H1 (cell line): ENCODE data around the gene GADL1. TPM values are rescaled to one million over a fixed set of nuclear protein-coding genes. Genes with fewer than 3 reads are reported as not detected.

Source experiments
- CTCF ChIA-PET: fragments of 300-600 bp; sonication (Branson Sonifier 250); formaldehyde crosslinking; loops from one replicate; lab custom pipeline; 2021; ENCODE audit not compliant: partially characterized antibody; lab: Charles Lee
- POLR2A ChIA-PET: fragments of 300-600 bp; sonication (Branson Sonifier 250); formaldehyde crosslinking; loops from one replicate; lab custom pipeline; 2021; ENCODE audit warnings: inconsistent platforms; ENCODE audit not compliant: partially characterized antibody; lab: Charles Lee
- DNase-seq, 2 experiments: peaks; one replicate each; pipeline versions ENCODE4 v3.0.0 to v3.0.0-alpha.2; 2010 to 2022; ENCODE audit warnings: low spot score in 2 of 2, low read depth in 1 of 2, mixed read lengths in 1 of 2
- FAIRE-seq: peaks from 2 replicates; lab custom pipeline; 2011; peaks lifted over from hg19 to GRCh38; lab: Jason Lieb, UNC
- H2AFZ ChIP-seq: 2 replicates; pipeline ENCODE4 v1.8.1; 2012; ENCODE audit warnings: low read length, inconsistent platforms
- H2AK5ac ChIP-seq: 2 replicates; pipeline ENCODE4 v1.6.1; 2013; ENCODE audit warnings: low read depth, low read length
- H2BK120ac ChIP-seq: replicated peaks from 2 replicates; pipeline ENCODE3; 2013; ENCODE audit warnings: low read depth, low read length, inconsistent platforms
- H2BK12ac ChIP-seq: 2 replicates; pipeline ENCODE4 v1.6.1; 2013; ENCODE audit warnings: low read depth, low read length
- H2BK15ac ChIP-seq: 2 replicates; pipeline ENCODE4 v1.6.1; 2013; ENCODE audit warnings: low read length
- H2BK20ac ChIP-seq: 2 replicates; pipeline ENCODE4 v1.6.1; 2013; ENCODE audit warnings: low read length
- H2BK5ac ChIP-seq: 2 replicates; pipeline ENCODE4 v1.6.1; 2013; ENCODE audit warnings: low read depth, low read length
- H3K14ac ChIP-seq: 2 replicates; pipeline ENCODE4 v1.6.1; 2013; ENCODE audit warnings: inconsistent platforms; ENCODE audit not compliant: insufficient read length
- H3K18ac ChIP-seq: 2 replicates; pipeline ENCODE4 v1.6.1; 2013; ENCODE audit warnings: low read length; ENCODE audit errors: extremely low read depth
- H3K23ac ChIP-seq: 2 replicates; pipeline ENCODE4 v1.6.1; 2013; ENCODE audit warnings: inconsistent platforms; ENCODE audit not compliant: insufficient read length
- H3K23me2 ChIP-seq: 2 replicates; pipeline ENCODE4 v1.6.1; 2013; ENCODE audit warnings: low read depth, low read length
- H3K27ac ChIP-seq: 2 replicates; pipeline ENCODE4 v1.6.1; 2011; ENCODE audit warnings: low read depth, low read length, inconsistent platforms
- H3K27me3 ChIP-seq, 4 experiments: replicated peaks in 1 of 4; 1 replicate in 1 of 4; 2 replicates in 3 of 4; pipeline versions ENCODE4 v1.6.1 to v1.8.1; 2011 to 2013; ENCODE audit warnings: low read length in 3 of 4, mild to moderate bottlenecking in 3 of 4, inconsistent platforms in 2 of 4, mixed read lengths in 2 of 4, moderate library complexity in 1 of 4; ENCODE audit not compliant: control insufficient read depth in 3 of 4, insufficient read depth in 3 of 4; ENCODE audit errors: extremely low read depth in 1 of 4
- H3K36me3 ChIP-seq, 4 experiments: 2 replicates each; pipeline versions ENCODE4 v1.6.1 to v1.8.1; 2011 to 2013; ENCODE audit warnings: mild to moderate bottlenecking in 4 of 4, low read length in 3 of 4, moderate library complexity in 2 of 4, control low read depth in 1 of 4, inconsistent platforms in 1 of 4; ENCODE audit not compliant: insufficient read depth in 4 of 4, control insufficient read depth in 2 of 4
- H3K4ac ChIP-seq: replicated peaks from 2 replicates; pipeline ENCODE3; 2013; ENCODE audit warnings: low read length, low read depth, mixed read lengths, inconsistent platforms; ENCODE audit not compliant: insufficient read length
- H3K4me1 ChIP-seq, 4 experiments: replicated peaks in 1 of 4; 1 replicate in 1 of 4; 2 replicates in 3 of 4; pipeline versions ENCODE4 v1.6.1 to v1.8.1; 2011 to 2013; ENCODE audit warnings: low read length in 3 of 4, inconsistent platforms in 2 of 4, mixed read lengths in 1 of 4; ENCODE audit not compliant: insufficient read depth in 4 of 4, control insufficient read depth in 3 of 4
- H3K4me2 ChIP-seq, 2 experiments: 2 replicates each; pipeline versions ENCODE4 v1.6.1 to v1.8.1; 2011 to 2013; ENCODE audit warnings: low read depth in 2 of 2, low read length in 2 of 2, control low read depth in 1 of 2, inconsistent platforms in 1 of 2, mild to moderate bottlenecking in 1 of 2; ENCODE audit not compliant: insufficient read depth in 1 of 2
- H3K4me3 ChIP-seq, 4 experiments: fragments of 200-600, 300-600 bp in 1 of 4; sonication (generic), shearing (Covaris generic), sonication (Bioruptor Twin) in 1 of 4; 2 replicates each; pipeline versions ENCODE4 v1.5.1 to v1.8.1; 2011 to 2016; ENCODE audit warnings: low read length in 4 of 4, low read depth in 3 of 4, control low read depth in 2 of 4, inconsistent platforms in 2 of 4, mild to moderate bottlenecking in 2 of 4, mixed read lengths in 1 of 4, moderate library complexity in 1 of 4; ENCODE audit not compliant: insufficient read depth in 2 of 4; ENCODE audit errors: extremely low read depth in 1 of 4
- H3K56ac ChIP-seq: replicated peaks from 2 replicates; pipeline ENCODE3; 2013; ENCODE audit warnings: low read depth, mild to moderate bottlenecking, mixed read lengths, low read length, inconsistent platforms; ENCODE audit not compliant: insufficient read length
- H3K79me1 ChIP-seq: 2 replicates; pipeline ENCODE4 v1.6.1; 2013; ENCODE audit warnings: low read depth, low read length, control low read depth
- H3K79me2 ChIP-seq, 2 experiments: 2 replicates each; pipeline versions ENCODE4 v1.6.1 to v1.8.1; 2012 to 2013; ENCODE audit warnings: low read length in 2 of 2, mild to moderate bottlenecking in 2 of 2, inconsistent platforms in 1 of 2; ENCODE audit not compliant: insufficient read depth in 2 of 2, control insufficient read depth in 1 of 2
- H3K9ac ChIP-seq, 4 experiments: replicated peaks in 1 of 4; 1 replicate in 1 of 4; 2 replicates in 3 of 4; pipeline versions ENCODE4 v1.6.1 to v1.8.1; 2011 to 2013; ENCODE audit warnings: low read depth in 3 of 4, low read length in 3 of 4, control low read depth in 2 of 4, mild to moderate bottlenecking in 2 of 4, moderate library complexity in 2 of 4, inconsistent platforms in 1 of 4; ENCODE audit errors: extremely low read depth in 1 of 4
- H3K9me3 ChIP-seq, 2 experiments: 2 replicates each; pipeline versions ENCODE4 v1.6.1 to v1.8.1; 2012 to 2013; ENCODE audit warnings: mild to moderate bottlenecking in 2 of 2, moderate library complexity in 2 of 2, control low read depth in 1 of 2, inconsistent platforms in 1 of 2, low read depth in 1 of 2, low read length in 1 of 2, mixed read lengths in 1 of 2; ENCODE audit not compliant: insufficient read depth in 2 of 2
- H4K20me1 ChIP-seq, 2 experiments: replicated peaks in 1 of 2; 2 replicates each; pipeline versions ENCODE3 to v1.8.1; 2011 to 2013; ENCODE audit warnings: inconsistent platforms in 2 of 2, low read length in 2 of 2, mild to moderate bottlenecking in 1 of 2; ENCODE audit not compliant: insufficient read depth in 2 of 2, control insufficient read depth in 1 of 2
- H4K5ac ChIP-seq: 2 replicates; pipeline ENCODE4 v1.6.1; 2013; ENCODE audit warnings: low read length, low read depth, mixed read lengths, inconsistent platforms; ENCODE audit not compliant: insufficient read length
- H4K8ac ChIP-seq: 2 replicates; pipeline ENCODE4 v1.8.0; 2013; ENCODE audit warnings: mild to moderate bottlenecking, moderate library complexity, low read length, inconsistent platforms; ENCODE audit not compliant: insufficient read depth; ENCODE audit errors: extremely low read depth
- H4K91ac ChIP-seq: replicated peaks from 2 replicates; pipeline ENCODE3; 2013; ENCODE audit warnings: low read length, mixed read lengths, inconsistent platforms; ENCODE audit not compliant: insufficient read length
- WGBS, 2 experiments: shearing (Covaris generic) in 1 of 2; methylation state at CpG; one replicate each; pipeline versions ENCODE4 v1.1.6 to v1.1.7; 2013 to 2015; ENCODE audit warnings: low lambda C conversion rate in 2 of 2, mixed read lengths in 2 of 2, inconsistent platforms in 1 of 2, low coverage in 1 of 2, missing lambda C conversion rate in 1 of 2; ENCODE audit not compliant: insufficient replicate concordance in 2 of 2, insufficient coverage in 1 of 2, insufficient read length in 1 of 2; ENCODE audit errors: extremely low coverage in 1 of 2, missing lambda C conversion rate in 1 of 2; 5-methylcytosine and 5-hydroxymethylcytosine counted together
- polyA plus RNA-seq, 7 experiments: library from polyadenylated mRNA; depleted of rRNA in 3 of 7; stranded (reverse) in 5 of 7; unstranded in 2 of 7; fragments of >200 nt in 5 of 7; fragments of 200-250 nt in 2 of 7; gene quantifications; 1 replicate in 5 of 7; 2 replicates in 1 of 7; 4 replicates in 1 of 7; pipeline versions ENCODE4 v1.2.1 to v1.2.3, GENCODE V29; 2011 to 2013; ENCODE audit warnings: missing spikeins in 2 of 7, mixed read lengths in 2 of 7
- total RNA-seq: library from RNA; stranded (reverse); fragmentation: NEBNext Ultra II Directional; extraction: Animal tissue kit (Norgen Biotek cat#: 25700); gene quantifications from 2 replicates; pipeline ENCODE4 v1.2.1, GENCODE V29; 2021

Gene GADL1
- total and polyA plus RNA-seq, 2 of the 8 experiments (the other 6 are each of a cell fraction or from before 2014, with no cell fraction given): 0.03 to 0.30 TPM

GRCh38 chr3:30694668-30695067 is 199.8 kb downstream of the GADL1 start:
- Histone ChIP-seq H3K23ac (no peak overlapping the region), H2BK20ac (0 out of 2 replicates have a peak overlapping the region, but pooled peaks have one; percentile 55), H3K14ac (no peak overlapping the region), H3K79me1 (no peaks in the 10 kb centered on the region), H4K91ac (no peak overlapping the region), H3K9me3 (no peaks in the 10 kb centered on the region), H3K4me2 (no peak overlapping the region; a peak in 1 of 4 replicates), H3K9ac (no peak overlapping the region), H3K4me3 (no peak overlapping the region), H2BK12ac (peak overlapping the region; percentile 65; the same call in 1 of the 2 replicates), H2AFZ (no peak overlapping the region), H3K4ac (no peak overlapping the region), H3K4me1 (peaks cover 0 to 13% (median 5%) of the 10 kb centered on the region in 4 experiments; a peak in 5 of 7 replicates), H4K8ac (no peak overlapping the region), H4K5ac (no peak overlapping the region), H3K79me2 (no peaks in the 10 kb centered on the region), H3K36me3 (peaks cover 0 to 8% (median 0%) of the 10 kb centered on the region in 4 experiments; a peak in 3 of 8 replicates), H3K23me2 (no peaks in the 10 kb centered on the region; the same call in 1 of the 2 replicates), H3K27me3 (no peaks in the 10 kb centered on the region), H3K56ac (no peak overlapping the region), H4K20me1 (no peaks in the 10 kb centered on the region), H2BK15ac (no peak overlapping the region), H3K27ac (no peak overlapping the region), H2AK5ac (no peak overlapping the region), H3K18ac (peak overlapping the region; percentile 25; the same call in 1 of the 2 replicates), H2BK5ac (peak overlapping the region; percentile 81; the same call in 1 of the 2 replicates), H2BK120ac (no peak overlapping the region)
- ChIA-PET CTCF (interaction anchor here (0.6 to 6.3 kb wide), 24 partner anchors 8 to 652 kb away, joined by 3 to 60 read pairs (median 4); no protein-coding TSS in a partner anchor), POLR2A (no interaction called here)
- DNase-seq (no peak), FAIRE-seq (no peak)
- 97% methylated on average over 3 of the region's 3 CpGs; no CpG with 5 or more reads in 1 of the 2 experiments for WGBS, 2 experiments
